ENCODE measurements around the gene ELF1.

Gene ELF1

DNA sequence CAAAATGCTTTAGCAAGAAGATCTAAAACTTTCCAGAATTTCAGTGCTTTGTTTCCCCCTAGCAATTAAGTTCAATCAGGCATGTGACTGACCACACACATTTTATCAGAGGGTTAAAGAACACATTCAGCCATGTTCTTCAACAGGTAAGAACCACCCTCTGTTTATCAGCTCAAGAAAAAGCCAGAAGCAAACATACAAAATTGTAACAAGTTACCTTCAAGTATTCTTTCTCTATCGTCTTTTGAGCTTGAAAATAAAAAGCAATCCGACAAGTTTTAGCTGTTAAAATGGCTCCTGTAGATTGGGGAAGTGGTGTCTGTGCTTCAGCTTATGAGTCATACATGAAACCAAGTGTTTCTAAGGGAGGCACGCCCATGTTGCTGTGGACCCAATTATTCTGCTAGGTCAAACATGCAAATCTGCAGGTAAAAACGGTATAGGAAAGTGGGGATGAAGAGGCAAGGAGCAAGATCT is at the start of gene ELF1:
TSS of gene ELF1 (minus strand) at position 306 of the 477 bp plus-strand sequence. CDS start 37,262 bp downstream, outside the sequence.
- Histone ChIP-seq H3K27me3 (ENCODE audit: insufficient read depth, low read length) (no peaks in the 10 kb centered on the region), H3K4me1 (ENCODE audit: control insufficient read depth, insufficient read depth, low read length, unreplicated experiment) (peaks cover 20% of the 10 kb centered on the region), H3K27ac (ENCODE audit: low read depth, low read length) (peak within 1 kb of the TSS; percentile 73), H3K79me2 (ENCODE audit: control insufficient read depth, insufficient read depth, low read length, unreplicated experiment) (peaks cover 71% of the 10 kb centered on the region), H3K36me3 (ENCODE audit: insufficient read depth, low read length) (no peaks in the 10 kb centered on the region), H2AFZ (ENCODE audit: low read length, unreplicated experiment) (peak within 1 kb of the TSS; percentile 96), H3K4me3 (ENCODE audit: low read depth, low read length) (peak within 1 kb of the TSS; percentile 74)

GRCh38 chr13:41065078-41065477 is 46.0 kb upstream of the ELF1 start:
- H3K27me3 ChIP-seq (ENCODE audit: insufficient read depth, low read length) = no peaks in the 10 kb centered on the region
- H3K4me1 ChIP-seq (ENCODE audit: control insufficient read depth, insufficient read depth, low read length, unreplicated experiment) = peaks cover 31% of the 10 kb centered on the region
- H3K27ac ChIP-seq (ENCODE audit: low read depth, low read length) = peak overlapping the region; percentile 92
- no peak overlapping the region for H2AFZ ChIP-seq (ENCODE audit: low read length, unreplicated experiment)
- H3K36me3 ChIP-seq (ENCODE audit: insufficient read depth, low read length) = peaks cover 25% of the 10 kb centered on the region
- H3K79me2 ChIP-seq (ENCODE audit: control insufficient read depth, insufficient read depth, low read length, unreplicated experiment) = peaks cover 32% of the 10 kb centered on the region
- H3K4me3 ChIP-seq (ENCODE audit: low read depth, low read length) = peak overlapping the region; percentile 58

DNA sequence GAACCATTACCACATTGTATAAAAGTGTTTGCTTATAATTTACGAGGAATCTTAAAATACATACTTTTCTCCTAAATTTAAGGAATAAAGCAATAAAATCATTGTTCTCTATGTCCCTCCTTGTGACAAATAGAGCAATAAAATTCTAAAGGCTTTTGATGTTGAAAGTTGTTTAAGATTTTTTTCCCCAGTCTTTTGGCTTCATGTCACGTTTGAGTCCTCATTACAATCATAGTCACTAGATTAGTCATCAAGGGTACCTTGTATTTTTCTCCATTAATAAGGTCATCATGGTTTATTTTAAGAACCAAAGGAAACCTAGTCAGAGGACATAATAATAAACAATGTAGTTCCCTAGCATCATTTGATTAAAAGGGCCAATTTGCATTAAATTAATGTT is 45.4 kb upstream of the ELF1 start:
- Histone ChIP-seq H3K4me1 (ENCODE audit: control insufficient read depth, insufficient read depth, low read length, unreplicated experiment) (peaks cover 31% of the 10 kb centered on the region), H3K79me2 (ENCODE audit: control insufficient read depth, insufficient read depth, low read length, unreplicated experiment) (peaks cover 36% of the 10 kb centered on the region), H3K27ac (ENCODE audit: low read depth, low read length) (peak overlapping the region; percentile 92), H3K27me3 (ENCODE audit: insufficient read depth, low read length) (no peaks in the 10 kb centered on the region), H3K4me3 (ENCODE audit: low read depth, low read length) (peak overlapping the region; percentile 58), H2AFZ (ENCODE audit: low read length, unreplicated experiment) (no peak overlapping the region), H3K36me3 (ENCODE audit: insufficient read depth, low read length) (peaks cover 25% of the 10 kb centered on the region)

GRCh38 chr13:41061914-41062837 is 43.1 kb upstream of the ELF1 start:
- H3K27ac ChIP-seq (ENCODE audit: low read depth, low read length) = peak overlapping the region; percentile 97
- peaks cover 12% of the 10 kb centered on the region for H3K36me3 ChIP-seq (ENCODE audit: insufficient read depth, low read length)
- no peaks in the 10 kb centered on the region for H3K27me3 ChIP-seq (ENCODE audit: insufficient read depth, low read length)
- H3K79me2 ChIP-seq (ENCODE audit: control insufficient read depth, insufficient read depth, low read length, unreplicated experiment) = peaks cover 59% of the 10 kb centered on the region
- H2AFZ ChIP-seq (ENCODE audit: low read length, unreplicated experiment) = peak overlapping the region; percentile 43
- H3K4me1 ChIP-seq (ENCODE audit: control insufficient read depth, insufficient read depth, low read length, unreplicated experiment) = peaks cover 42% of the 10 kb centered on the region
- H3K4me3 ChIP-seq (ENCODE audit: low read depth, low read length) = peak overlapping the region; percentile 88

DNA sequence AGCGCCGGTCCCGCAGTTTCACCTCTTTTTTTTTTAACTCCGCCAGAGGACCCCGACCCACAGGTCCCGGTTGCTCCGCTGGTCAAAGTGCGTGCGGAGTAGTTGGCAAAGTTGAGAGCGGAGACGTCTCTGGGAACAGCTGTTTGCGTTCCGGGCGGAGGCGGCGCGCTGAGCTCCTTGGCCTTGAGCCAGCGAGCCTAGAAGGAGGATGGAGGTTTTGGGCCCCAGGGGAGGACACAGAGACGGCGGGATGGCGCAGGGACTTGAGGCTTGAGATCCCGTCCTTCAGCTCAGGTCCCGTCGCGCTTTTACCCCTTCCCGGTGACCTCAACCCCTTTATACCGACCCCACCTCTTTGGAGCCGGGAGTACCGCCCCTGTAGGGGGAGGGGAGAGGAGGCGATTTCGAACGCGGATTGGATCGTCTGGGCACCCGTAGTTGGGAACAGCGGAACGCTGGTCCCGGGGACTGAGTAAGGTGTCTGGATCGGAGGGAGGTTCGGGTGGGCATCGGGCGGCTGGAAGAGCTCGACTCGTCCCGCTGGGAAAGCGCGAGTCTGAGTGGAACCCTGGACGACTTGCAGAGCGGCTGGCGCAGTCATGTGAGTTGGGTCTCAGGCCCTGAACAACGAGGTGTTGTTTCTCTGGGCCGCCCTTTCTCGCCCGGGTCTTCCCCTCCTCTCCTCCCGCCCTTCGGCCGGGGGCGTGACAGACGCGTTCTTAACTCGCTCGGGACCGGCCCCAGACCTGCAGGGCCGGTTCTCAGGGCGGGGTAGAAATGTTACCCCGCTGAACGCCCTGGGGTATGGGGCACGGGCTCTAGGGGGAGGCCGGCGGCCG is 42.2 kb upstream of the ELF1 start, which contains the start of gene WBP4:
TSS of gene WBP4 (plus strand) at position 435 of the 839 bp plus-strand sequence. CDS start at position 600, 165 bp downstream.
- Histone ChIP-seq H3K27ac (ENCODE audit: low read depth, low read length) (peak within 1 kb of the TSS; percentile 97), H3K27me3 (ENCODE audit: insufficient read depth, low read length) (no peaks in the 10 kb centered on the region), H2AFZ (ENCODE audit: low read length, unreplicated experiment) (peak within 1 kb of the TSS; percentile 43), H3K4me3 (ENCODE audit: low read depth, low read length) (peak within 1 kb of the TSS; percentile 88), H3K79me2 (ENCODE audit: control insufficient read depth, insufficient read depth, low read length, unreplicated experiment) (peaks cover 68% of the 10 kb centered on the region), H3K36me3 (ENCODE audit: insufficient read depth, low read length) (peaks cover 9% of the 10 kb centered on the region), H3K4me1 (ENCODE audit: control insufficient read depth, insufficient read depth, low read length, unreplicated experiment) (peaks cover 46% of the 10 kb centered on the region)

- Histone ChIP-seq H3K36me3 (ENCODE audit: insufficient read depth, low read length) (peaks cover 4% of the 10 kb centered on the region; the same call in 1 of the 2 replicates), H2AFZ (ENCODE audit: low read length, unreplicated experiment) (peak overlapping the region; percentile 26), H3K4me1 (ENCODE audit: control insufficient read depth, insufficient read depth, low read length, unreplicated experiment) (peaks cover 43% of the 10 kb centered on the region), H3K27ac (ENCODE audit: low read depth, low read length) (peak overlapping the region; percentile 97), H3K4me3 (ENCODE audit: low read depth, low read length) (peak overlapping the region; percentile 88), H3K27me3 (ENCODE audit: insufficient read depth, low read length) (no peaks in the 10 kb centered on the region), H3K79me2 (ENCODE audit: control insufficient read depth, insufficient read depth, low read length, unreplicated experiment) (peaks cover 70% of the 10 kb centered on the region)
Observed at GRCh38 chr13:41060724-41061074, 41.6 kb upstream of the ELF1 start.

DNA sequence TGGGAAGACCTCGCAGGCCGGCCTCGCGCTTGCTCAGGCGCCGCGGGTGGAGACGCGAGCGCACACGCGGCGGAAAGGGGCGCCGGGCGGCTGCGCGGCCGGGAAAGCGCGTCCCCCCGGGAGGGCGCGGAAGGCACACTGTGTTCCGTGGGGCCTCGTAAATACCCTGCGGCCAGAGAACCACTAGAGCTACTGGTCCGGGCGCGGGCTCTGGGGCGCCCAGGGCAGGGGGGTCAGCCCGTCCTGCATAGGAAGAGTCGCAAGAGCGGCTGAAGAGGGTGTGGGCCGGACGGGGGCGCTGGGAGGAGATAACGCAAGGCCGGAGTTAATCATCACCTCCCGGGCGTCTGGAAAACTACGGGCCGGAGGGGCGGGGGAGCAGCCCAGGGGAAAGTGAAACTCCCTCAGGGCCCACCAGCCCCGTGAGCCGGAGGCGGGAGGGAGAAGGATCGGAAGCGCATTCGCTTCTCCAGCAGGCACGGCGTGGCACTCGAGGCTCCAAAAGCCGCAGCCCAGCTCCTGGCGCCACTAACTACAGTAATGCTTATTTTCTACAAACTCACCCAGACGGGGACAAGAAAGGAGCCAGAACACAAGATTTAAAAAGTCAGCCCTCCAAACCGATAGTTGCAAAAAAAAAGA is 41.1 kb upstream of the ELF1 start:
- Histone ChIP-seq H3K27ac (ENCODE audit: low read depth, low read length) (peak overlapping the region; percentile 97), H3K79me2 (ENCODE audit: control insufficient read depth, insufficient read depth, low read length, unreplicated experiment) (peaks cover 71% of the 10 kb centered on the region), H3K36me3 (ENCODE audit: insufficient read depth, low read length) (no peaks in the 10 kb centered on the region; the same call in 1 of the 2 replicates), H3K4me3 (ENCODE audit: low read depth, low read length) (peak overlapping the region; percentile 88), H3K27me3 (ENCODE audit: insufficient read depth, low read length) (no peaks in the 10 kb centered on the region), H2AFZ (ENCODE audit: low read length, unreplicated experiment) (no peak overlapping the region), H3K4me1 (ENCODE audit: control insufficient read depth, insufficient read depth, low read length, unreplicated experiment) (peaks cover 39% of the 10 kb centered on the region)

DNA sequence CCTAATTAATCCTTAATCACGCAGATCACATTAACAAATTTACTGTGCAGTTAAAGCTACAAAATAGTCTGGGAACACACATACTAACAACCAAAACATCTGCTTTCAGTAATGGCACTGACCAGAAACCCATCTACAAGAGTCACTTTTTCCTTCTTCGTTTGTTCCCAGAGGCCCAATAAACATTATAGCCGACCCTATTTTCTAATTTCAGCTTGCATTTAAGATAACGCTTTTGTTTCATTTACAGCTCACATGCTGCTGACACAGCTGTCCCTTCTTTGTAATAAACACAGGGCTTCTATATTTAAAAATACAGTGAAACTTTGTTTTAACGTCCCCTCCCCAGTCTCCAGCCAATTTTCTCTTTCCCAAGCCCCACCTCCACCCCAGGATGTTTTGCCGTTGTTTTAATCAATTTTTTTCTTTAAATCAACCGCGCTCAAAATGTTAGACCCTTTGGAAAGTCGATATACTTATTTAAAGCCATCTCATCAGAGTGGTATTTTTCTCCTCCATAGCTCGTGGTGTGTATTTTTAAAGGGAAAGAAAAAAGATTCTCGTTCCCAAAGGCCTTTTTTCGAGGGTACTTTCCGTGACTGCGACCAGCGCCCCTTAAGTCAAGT is 40.5 kb upstream of the ELF1 start:
- Histone ChIP-seq H3K36me3 (ENCODE audit: insufficient read depth, low read length) (no peaks in the 10 kb centered on the region), H2AFZ (ENCODE audit: low read length, unreplicated experiment) (peak overlapping the region; percentile 55), H3K27ac (ENCODE audit: low read depth, low read length) (peak overlapping the region; percentile 97), H3K27me3 (ENCODE audit: insufficient read depth, low read length) (no peaks in the 10 kb centered on the region), H3K4me1 (ENCODE audit: control insufficient read depth, insufficient read depth, low read length, unreplicated experiment) (peaks cover 40% of the 10 kb centered on the region), H3K4me3 (ENCODE audit: low read depth, low read length) (peak overlapping the region; percentile 88), H3K79me2 (ENCODE audit: control insufficient read depth, insufficient read depth, low read length, unreplicated experiment) (peaks cover 77% of the 10 kb centered on the region)

- no peaks in the 10 kb centered on the region for H3K36me3 ChIP-seq (ENCODE audit: insufficient read depth, low read length)
- H3K79me2 ChIP-seq (ENCODE audit: control insufficient read depth, insufficient read depth, low read length, unreplicated experiment) = peaks cover 78% of the 10 kb centered on the region
- H3K27me3 ChIP-seq (ENCODE audit: insufficient read depth, low read length) = no peaks in the 10 kb centered on the region
- peak overlapping the region; percentile 88 for H3K4me3 ChIP-seq (ENCODE audit: low read depth, low read length)
- peak overlapping the region; percentile 97 for H3K27ac ChIP-seq (ENCODE audit: low read depth, low read length)
- H3K4me1 ChIP-seq (ENCODE audit: control insufficient read depth, insufficient read depth, low read length, unreplicated experiment) = peaks cover 38% of the 10 kb centered on the region
- H2AFZ ChIP-seq (ENCODE audit: low read length, unreplicated experiment) = no peak overlapping the region
Observed at GRCh38 chr13:41058295-41059070, 39.4 kb upstream of the ELF1 start.
